Activated CD4-positive, alpha-beta T cell treated with anti-CD3 and anti-CD28 coated beads for 36 hours (primary cell): ENCODE measurements around the gene CGRRF1. TPM values are rescaled to one million over a fixed set of nuclear protein-coding genes. Genes with fewer than 3 reads are reported as not detected.

Source experiments
- ATAC-seq: fragments of 200-7000 bp; cut with Tn5 transposase; one replicate; pipeline ENCODE4 v1.10.0; 2021; ENCODE audit warnings: mild to moderate bottlenecking, moderate library complexity
- CTCF ChIA-PET: fragments of 350-600 bp; sonication (Branson Sonifier 250); formaldehyde crosslinking; loops from one replicate; lab custom pipeline; 2021; ENCODE audit warnings: antibody characterized with exemption; lab: Charles Lee
- POLR2A ChIA-PET: fragments of 350-600 bp; sonication (Branson Sonifier 250); formaldehyde crosslinking; loops from one replicate; lab custom pipeline; 2021; ENCODE audit warnings: antibody characterized with exemption, inconsistent platforms; lab: Charles Lee
- DNase-seq: peaks from one replicate; pipeline ENCODE4 v3.0.0-alpha.2; 2020
- H3K27ac Mint-ChIP-seq: one replicate; pipeline ENCODE4 v1.8.0; 2021; ENCODE audit warnings: mixed read lengths
- H3K27me3 Mint-ChIP-seq: one replicate; pipeline ENCODE4 v1.8.0; 2021; ENCODE audit warnings: mixed read lengths
- H3K36me3 Mint-ChIP-seq: one replicate; pipeline ENCODE4 v1.8.0; 2021; ENCODE audit warnings: low read depth, mixed read lengths
- H3K4me1 Mint-ChIP-seq: one replicate; pipeline ENCODE4 v1.8.0; 2021; ENCODE audit warnings: mixed read lengths
- H3K4me3 Mint-ChIP-seq: one replicate; pipeline ENCODE4 v1.8.0; 2021; ENCODE audit warnings: mild to moderate bottlenecking, moderate library complexity, mixed read lengths
- H3K9me3 Mint-ChIP-seq: one replicate; pipeline ENCODE4 v1.8.0; 2021; ENCODE audit warnings: low read depth, mixed read lengths
- intact Hi-C, 2 experiments: fragments of 100-400 bp; cut with DNase I in 1 of 2; cut with micrococcal nuclease in 1 of 2; formaldehyde crosslinking; loops; one replicate each; pipeline versions ENCODE4 v1.14.2 to v1.15.1; 2022 to 2024; cut with DNase I, micrococcal nuclease
- total RNA-seq, 2 experiments: library from RNA; stranded (reverse); gene quantifications; one replicate each; pipeline ENCODE4 v1.2.3, GENCODE V29; 2021

CGRRF1 gene
- total RNA-seq, 2 experiments from 2014 or later, result 10.2 to 15.2 TPM

- intact Hi-C loops, result no loop called here
- Mint-ChIP-seq H3K4me1 (no peaks in the 10 kb centered on the region), H3K4me3 (no peak overlapping the region), H3K36me3 (no peaks in the 10 kb centered on the region), H3K27me3 (peaks cover 3% of the 10 kb centered on the region), H3K9me3 (no peaks in the 10 kb centered on the region), H3K27ac (no peak overlapping the region)
- ChIA-PET CTCF (interaction anchor here (0.6 kb wide), 1 partner anchor 15 kb away, joined by 3 read pairs; no protein-coding TSS in a partner anchor), POLR2A (no interaction called here)
- no peak for DNase-seq
- ATAC-seq, result no peak
These were observed 38.8 kb downstream of the CGRRF1 start for GRCh38 chr14:54548491-54548890.

GRCh38 chr14:54549862-54550261, 40.2 kb downstream of the CGRRF1 start:
- H3K27ac Mint-ChIP-seq, result no peak overlapping the region
- ATAC-seq, result no peak
- no peak overlapping the region for H3K4me3 Mint-ChIP-seq
- intact Hi-C loops, result no loop called here
- H3K4me1 Mint-ChIP-seq, result no peaks in the 10 kb centered on the region
- DNase-seq, result no peak
- H3K36me3 Mint-ChIP-seq, result no peaks in the 10 kb centered on the region
- CTCF ChIA-PET, result interaction anchor here (0.8 to 2.0 kb wide), 3 partner anchors 14 to 224 kb away, joined by 3 to 10 read pairs (median 4); no protein-coding TSS in a partner anchor
- peaks cover 5% of the 10 kb centered on the region for H3K27me3 Mint-ChIP-seq
- POLR2A ChIA-PET, result no interaction called here
- no peaks in the 10 kb centered on the region for H3K9me3 Mint-ChIP-seq

- Mint-ChIP-seq H3K36me3 (no peaks in the 10 kb centered on the region), H3K27ac (no peak overlapping the region), H3K27me3 (peaks cover 5% of the 10 kb centered on the region), H3K9me3 (no peaks in the 10 kb centered on the region), H3K4me1 (no peaks in the 10 kb centered on the region), H3K4me3 (no peak overlapping the region)
- DNase-seq (no peak), ATAC-seq (no peak)
- ChIA-PET CTCF (interaction anchor here (2.0 kb wide), 1 partner anchor 14 kb away, joined by 10 read pairs; no protein-coding TSS in a partner anchor), POLR2A (no interaction called here)
- intact Hi-C loops, result no loop called here
These were observed 40.8 kb downstream of the CGRRF1 start for GRCh38 chr14:54550514-54550913.

- Mint-ChIP-seq H3K27ac (no peak overlapping the region), H3K9me3 (no peaks in the 10 kb centered on the region), H3K27me3 (peaks cover 4% of the 10 kb centered on the region), H3K4me1 (no peaks in the 10 kb centered on the region), H3K36me3 (no peaks in the 10 kb centered on the region), H3K4me3 (no peak overlapping the region)
- POLR2A ChIA-PET, result no interaction called here
- DNase-seq (no peak), ATAC-seq (no peak)
- intact Hi-C loops, result no loop called here
- CTCF ChIA-PET, result interaction anchor here (0.6 to 1.0 kb wide), 2 partner anchors 10 to 254 kb away, joined by 3 read pairs; no protein-coding TSS in a partner anchor
These were observed 44.7 kb downstream of the CGRRF1 start for GRCh38 chr14:54554401-54554800.

- Mint-ChIP-seq H3K27ac (no peak overlapping the region), H3K4me1 (no peaks in the 10 kb centered on the region), H3K4me3 (no peak overlapping the region), H3K27me3 (peaks cover 8% of the 10 kb centered on the region), H3K9me3 (no peaks in the 10 kb centered on the region), H3K36me3 (no peaks in the 10 kb centered on the region)
- POLR2A ChIA-PET, result no interaction called here
- CTCF ChIA-PET, result interaction anchor here (1.7 kb wide), 1 partner anchor 136 kb away, joined by 6 read pairs; no protein-coding TSS in a partner anchor
- no peak for DNase-seq
- ATAC-seq, result no peak
- intact Hi-C loops, result no loop called here
These were observed 45.9 kb downstream of the CGRRF1 start for GRCh38 chr14:54555651-54556050.

- intact Hi-C loops, result no loop called here
- no peak overlapping the region for H3K4me3 Mint-ChIP-seq
- ChIA-PET CTCF (interaction anchor here (0.7 to 1.8 kb wide), 3 partner anchors 23 to 218 kb away, joined by 3 to 6 read pairs (median 4); no protein-coding TSS in a partner anchor), POLR2A (no interaction called here)
- no peak for DNase-seq
- no peaks in the 10 kb centered on the region for H3K4me1 Mint-ChIP-seq
- ATAC-seq, result no peak
- no peaks in the 10 kb centered on the region for H3K9me3 Mint-ChIP-seq
- H3K27ac Mint-ChIP-seq, result no peak overlapping the region
- H3K27me3 Mint-ChIP-seq, result peaks cover 8% of the 10 kb centered on the region
- H3K36me3 Mint-ChIP-seq, result no peaks in the 10 kb centered on the region
These were observed 46.8 kb downstream of the CGRRF1 start for GRCh38 chr14:54556535-54556934.

- DNase-seq, result no peak
- ChIA-PET POLR2A (no interaction called here), CTCF (interaction anchor here (10.6 kb wide), 1 partner anchor 213 kb away, joined by 189 read pairs; no protein-coding TSS in a partner anchor)
- Mint-ChIP-seq H3K9me3 (no peaks in the 10 kb centered on the region), H3K4me1 (peaks cover 10% of the 10 kb centered on the region), H3K27ac (no peak overlapping the region), H3K36me3 (no peaks in the 10 kb centered on the region), H3K4me3 (no peak overlapping the region), H3K27me3 (peaks cover 4% of the 10 kb centered on the region)
- no peak for ATAC-seq
- intact Hi-C loops, result loop anchor here in 1 of 2 experiments (10.0 kb wide), 1 partner anchor 492 kb away; the partner anchor contains the start of gene MAPK1IP1L
These were observed 52.6 kb downstream of the CGRRF1 start for GRCh38 chr14:54562334-54562733.

- no peak for ATAC-seq
- no peak for DNase-seq
- ChIA-PET CTCF (interaction anchor here (0.6 to 10.6 kb wide), 50 partner anchors 9 to 487 kb away, joined by 3 to 189 read pairs (median 4); partner anchors contain the start of genes CGRRF1 and MAPK1IP1L), POLR2A (interaction anchor here (1.2 to 1.3 kb wide), 2 partner anchors 159 to 212 kb away, joined by 3 read pairs; no protein-coding TSS in a partner anchor)
- no peaks in the 10 kb centered on the region for H3K9me3 Mint-ChIP-seq
- no peaks in the 10 kb centered on the region for H3K36me3 Mint-ChIP-seq
- H3K4me1 Mint-ChIP-seq, result peaks cover 17% of the 10 kb centered on the region
- intact Hi-C loops, result loop anchor here (1.0 to 10.0 kb wide), 9 partner anchors 123 to 491 kb away; partner anchors contain the start of genes CNIH1 (in 1 of the 2), GCH1 (in 1 of the 2) and MAPK1IP1L (in 1 of the 2)
- peaks cover 13% of the 10 kb centered on the region for H3K27me3 Mint-ChIP-seq
- peak overlapping the region; percentile 67 for H3K4me3 Mint-ChIP-seq
- no peak overlapping the region for H3K27ac Mint-ChIP-seq
These were observed 54.6 kb downstream of the CGRRF1 start for GRCh38 chr14:54564071-54564867.

- Mint-ChIP-seq H3K4me3 (peak overlapping the region; percentile 67), H3K9me3 (no peaks in the 10 kb centered on the region), H3K4me1 (peaks cover 20% of the 10 kb centered on the region), H3K36me3 (no peaks in the 10 kb centered on the region), H3K27ac (no peak overlapping the region), H3K27me3 (peaks cover 17% of the 10 kb centered on the region)
- DNase-seq (peak; percentile 77), ATAC-seq (peak; percentile 62)
- POLR2A ChIA-PET, result interaction anchor here (1.0 to 2.0 kb wide), 5 partner anchors 158 to 212 kb away, joined by 3 to 5 read pairs (median 5); no protein-coding TSS in a partner anchor
- intact Hi-C loops, result loop anchor here (1.0 to 10.0 kb wide), 14 partner anchors 62 to 490 kb away; partner anchors contain the start of genes CNIH1 (in 2 of the 2), GCH1 (in 2 of the 2) and MAPK1IP1L (in 1 of the 2)
- CTCF ChIA-PET, result interaction anchor here (0.6 to 10.6 kb wide), 38 partner anchors 8 to 328 kb away, joined by 3 to 189 read pairs (median 4); partner anchors contain the start of gene CGRRF1
These were observed 55.4 kb downstream of the CGRRF1 start for GRCh38 chr14:54564868-54565784.

GRCh38 chr14:54565785-54566409, 56.2 kb downstream of the CGRRF1 start:
- no peak overlapping the region for H3K27ac Mint-ChIP-seq
- H3K4me3 Mint-ChIP-seq, result peak overlapping the region; percentile 67
- peaks cover 15% of the 10 kb centered on the region for H3K27me3 Mint-ChIP-seq
- no peaks in the 10 kb centered on the region for H3K9me3 Mint-ChIP-seq
- intact Hi-C loops, result loop anchor here (1.0 to 10.0 kb wide), 11 partner anchors 57 to 489 kb away; partner anchors contain the start of genes CNIH1 (in 2 of the 2), GCH1 (in 2 of the 2) and MAPK1IP1L (in 1 of the 2)
- peaks cover 25% of the 10 kb centered on the region for H3K4me1 Mint-ChIP-seq
- ChIA-PET POLR2A (interaction anchor here (0.8 to 2.0 kb wide), 5 partner anchors 15 to 210 kb away, joined by 3 to 5 read pairs (median 5); no protein-coding TSS in a partner anchor), CTCF (interaction anchor here (0.6 to 10.6 kb wide), 11 partner anchors 12 to 327 kb away, joined by 3 to 189 read pairs (median 4); no protein-coding TSS in a partner anchor)
- ATAC-seq (peak; percentile 70), DNase-seq (peak; percentile 86)
- H3K36me3 Mint-ChIP-seq, result no peaks in the 10 kb centered on the region
